NCI-H1436 treated with DMSO at 0.1 percent for 48 hours (cell line): ENCODE data around the gene SLC38A11.

ENCODE experiments used
- DNase-seq: peaks from one replicate; lab custom pipeline; 2025; lab: John Stamatoyannopoulos, UW

The SLC38A11 gene

DNA sequence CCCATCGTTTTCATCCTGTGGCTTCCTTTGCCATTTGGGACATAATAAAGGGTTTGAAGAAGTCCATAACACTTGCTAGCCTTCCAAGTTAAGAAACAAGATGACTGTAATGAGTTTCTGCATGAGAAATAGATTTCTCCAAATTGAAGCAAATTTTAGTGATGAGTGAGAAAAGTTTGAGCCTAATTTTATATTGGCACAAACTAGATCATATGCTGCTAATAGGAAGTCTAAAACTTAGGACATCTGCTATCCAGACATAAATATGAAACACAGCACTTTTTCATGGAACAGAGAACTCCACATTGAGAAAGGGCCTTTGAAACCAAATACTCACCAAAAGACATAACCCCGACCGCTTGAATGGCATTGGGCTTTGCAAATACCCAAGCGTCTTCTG, 39.8 kb downstream of the SLC38A11 start:
- no peak for DNase-seq

DNA sequence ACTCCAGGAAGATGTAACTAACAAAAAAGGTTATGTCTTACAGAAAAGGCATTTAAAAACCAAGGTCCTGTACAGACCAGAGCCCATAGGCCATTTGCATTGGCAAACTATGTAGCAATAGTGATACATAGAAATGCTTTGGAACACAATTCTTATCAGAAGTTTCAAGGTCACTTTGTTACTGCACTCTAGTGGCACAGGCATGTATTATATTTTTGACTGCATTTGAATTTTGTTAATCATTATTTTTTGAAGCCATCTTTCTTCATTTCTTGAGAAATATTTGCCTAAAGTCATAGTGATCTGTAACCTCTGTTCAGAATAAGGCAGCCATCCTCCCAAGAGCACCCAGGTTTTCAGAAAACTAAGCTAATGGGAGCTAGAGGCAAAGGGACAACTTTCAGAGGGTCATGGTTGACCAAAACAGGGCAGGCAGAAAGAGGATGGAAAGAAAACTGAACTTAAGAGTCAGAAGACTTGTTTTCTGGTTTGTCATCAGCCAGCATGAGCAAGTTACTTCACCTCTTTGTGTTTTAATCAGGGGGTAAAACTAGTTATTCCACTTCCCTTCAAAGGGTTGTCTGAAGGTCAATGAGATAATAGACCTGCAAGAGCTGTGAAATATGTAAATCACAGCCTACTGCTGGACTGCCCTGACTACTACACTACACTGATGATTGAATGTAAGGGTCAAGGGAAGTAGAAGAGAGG, 41.5 kb downstream of the SLC38A11 start:
- no peak for DNase-seq

DNA sequence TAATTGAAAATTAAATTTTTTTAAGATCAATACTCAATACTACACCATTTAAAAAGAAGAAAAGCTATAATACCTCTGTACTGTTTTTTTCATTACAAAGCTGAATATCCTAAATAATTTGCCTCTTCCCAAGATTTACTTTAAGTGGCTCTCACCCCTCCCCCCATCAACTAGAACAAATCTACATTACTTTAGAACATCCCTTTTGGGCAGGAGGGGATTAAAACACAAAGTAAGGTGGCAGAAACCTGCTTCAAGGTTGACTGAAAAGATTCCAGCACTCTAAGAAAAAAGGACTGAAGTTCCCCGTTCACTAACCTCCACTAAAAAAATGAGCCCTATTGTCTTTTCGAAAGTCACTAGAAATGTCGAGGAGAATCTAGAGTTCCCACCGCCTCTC, 42.3 kb downstream of the SLC38A11 start:
- no peak for DNase-seq

DNA sequence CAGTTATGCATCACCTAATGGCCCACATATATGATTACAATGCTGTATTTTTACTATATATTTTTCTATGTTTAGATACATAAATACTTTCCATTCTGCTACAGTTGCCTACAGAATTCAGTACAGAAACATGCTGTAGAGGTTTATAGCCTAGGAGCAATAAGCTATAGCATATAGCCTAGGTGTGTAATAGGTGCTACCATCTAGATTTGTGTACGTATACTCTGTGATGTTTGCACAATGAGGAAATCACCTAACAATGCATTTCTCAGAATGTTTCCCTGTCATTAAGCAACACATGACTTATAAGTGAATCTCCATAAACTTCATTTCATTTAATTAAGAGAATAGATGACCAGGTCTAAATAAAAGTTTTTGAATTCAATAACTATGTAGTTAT, 43.5 kb downstream of the SLC38A11 start:
- DNase-seq = no peak

DNA sequence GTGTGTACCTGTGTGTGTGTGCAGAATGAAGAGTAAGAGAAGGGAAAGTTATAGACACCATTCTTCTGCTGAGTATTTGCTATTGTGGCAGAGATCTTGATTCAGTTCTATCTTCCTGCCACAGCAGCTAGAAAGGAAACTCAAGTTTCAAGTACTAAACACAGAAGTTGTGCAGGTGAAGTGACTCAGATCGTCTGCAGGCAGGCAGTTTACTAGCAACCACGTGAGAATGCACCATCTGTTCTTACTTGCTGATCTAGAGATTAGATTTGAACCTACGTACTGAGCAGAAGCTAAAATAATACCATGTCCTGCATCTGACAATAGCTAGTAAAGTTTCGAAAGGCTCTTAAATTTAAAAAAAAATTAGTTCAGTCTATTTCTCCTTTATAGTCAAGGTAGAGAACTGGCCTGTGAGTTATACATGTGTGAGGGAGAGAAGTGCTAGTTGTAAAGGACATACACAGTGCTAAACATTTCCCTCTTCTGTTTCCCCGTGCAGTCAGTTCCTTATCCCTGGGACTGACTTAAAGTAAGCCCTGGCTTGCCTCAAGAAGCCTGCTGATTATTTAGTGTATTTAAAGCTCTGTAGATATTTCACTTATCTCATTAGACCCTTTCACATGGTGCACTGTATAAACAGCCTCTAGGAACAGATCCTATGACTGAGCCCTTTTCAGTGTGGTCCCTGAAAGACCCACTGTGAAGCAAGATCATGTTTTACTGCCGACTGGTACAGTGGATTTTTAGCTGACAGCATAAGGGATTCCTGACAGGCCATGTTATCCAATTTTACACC, 45.0 kb downstream of the SLC38A11 start:
- DNase-seq = peak; percentile 33

DNA sequence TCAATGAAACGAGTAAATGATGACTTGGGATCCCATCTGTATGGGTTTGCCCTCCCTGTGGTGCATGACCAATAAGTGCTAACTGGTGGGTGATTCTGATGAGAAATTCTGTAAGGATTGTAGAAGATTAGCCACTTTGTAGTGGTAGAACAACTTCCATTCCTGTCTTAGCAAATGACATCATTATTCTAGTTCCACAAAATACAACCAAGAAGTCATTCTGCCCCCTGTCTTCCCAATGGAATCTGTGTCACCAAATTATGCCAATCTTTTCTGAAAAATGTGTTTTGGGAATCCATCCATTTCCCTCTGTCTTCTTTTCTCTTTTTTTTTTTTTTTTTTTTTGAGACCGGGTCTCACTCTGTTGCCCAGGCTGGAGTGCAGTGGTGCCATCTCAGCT, 48.4 kb downstream of the SLC38A11 start:
- no peak for DNase-seq

DNA sequence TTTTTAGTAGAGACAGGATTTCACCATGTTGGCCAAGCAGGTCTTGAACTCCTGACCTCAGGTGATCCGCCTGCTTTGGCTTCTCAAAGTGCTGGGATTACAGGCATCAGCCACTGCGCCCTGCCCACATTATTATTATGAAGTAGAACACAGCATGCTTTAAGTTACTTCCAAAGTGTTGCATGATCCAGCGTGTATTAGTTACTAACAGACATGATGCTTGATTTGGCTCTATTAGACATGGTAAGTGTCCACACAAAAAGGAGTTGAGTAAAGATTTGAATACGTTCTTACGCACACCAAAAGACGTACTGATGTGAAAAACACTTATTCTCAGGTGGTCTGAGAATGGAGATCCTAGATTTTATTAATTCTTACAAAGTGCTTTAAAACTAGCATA, 50.0 kb downstream of the SLC38A11 start:
- DNase-seq = no peak

DNA sequence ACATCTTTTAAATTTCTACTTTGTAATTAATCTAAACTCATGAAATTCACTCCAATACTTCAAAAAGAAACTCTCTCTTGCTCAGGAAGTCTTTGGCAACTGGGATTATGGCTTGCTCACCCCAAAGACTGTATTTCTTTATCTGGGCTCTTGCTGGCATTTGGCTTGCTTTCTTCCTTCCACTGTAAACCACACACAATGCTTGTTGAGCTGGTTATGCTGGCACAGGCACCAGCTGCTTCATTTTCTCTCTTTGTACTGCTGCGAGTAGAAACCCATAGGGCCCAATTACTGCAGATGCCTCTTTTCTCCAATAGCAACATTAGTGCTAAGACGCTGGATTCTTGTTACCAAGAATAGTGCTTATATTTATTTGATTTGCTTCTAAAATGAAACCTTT, 51.4 kb downstream of the SLC38A11 start:
- DNase-seq = peak; percentile 75

DNA sequence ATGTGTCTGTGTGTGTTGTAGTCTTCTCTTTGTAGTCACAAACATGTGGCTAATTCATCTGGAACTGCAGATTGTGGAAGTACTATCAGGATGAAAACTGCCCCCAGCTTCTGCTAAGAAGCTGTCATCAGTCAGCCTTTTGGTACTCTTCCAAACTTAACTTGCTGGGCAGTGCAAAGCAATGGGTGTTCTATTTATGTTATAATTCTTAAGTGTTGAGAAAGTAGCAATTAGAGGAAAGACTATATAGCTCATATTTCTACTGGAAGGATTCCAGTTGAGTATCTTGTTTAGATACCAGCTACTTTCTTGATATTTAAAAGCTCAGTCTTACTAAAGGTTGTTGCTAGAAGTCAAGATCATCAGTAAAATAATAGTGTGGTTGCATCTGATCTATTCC, 52.1 kb downstream of the SLC38A11 start:
- peak; percentile 13 for DNase-seq

DNA sequence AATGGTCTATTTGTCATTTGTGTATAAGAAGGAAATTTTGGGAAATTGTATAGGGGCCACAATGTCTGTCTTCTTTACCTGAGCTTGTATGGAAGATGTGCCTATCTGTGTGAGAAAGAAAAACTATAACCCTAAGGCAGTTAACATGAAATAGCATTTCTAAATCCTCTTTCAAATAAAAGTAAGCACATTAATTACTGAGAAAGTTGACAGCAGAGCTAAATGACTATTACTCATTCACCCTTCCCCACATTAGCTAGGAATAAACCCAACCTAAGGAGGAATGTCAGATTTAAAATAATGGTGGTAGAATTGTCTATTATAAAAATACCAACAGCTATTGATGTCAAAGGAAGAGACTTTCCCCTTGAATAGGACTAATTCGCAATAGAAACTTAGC, 56.2 kb downstream of the SLC38A11 start:
- DNase-seq = no peak

DNA sequence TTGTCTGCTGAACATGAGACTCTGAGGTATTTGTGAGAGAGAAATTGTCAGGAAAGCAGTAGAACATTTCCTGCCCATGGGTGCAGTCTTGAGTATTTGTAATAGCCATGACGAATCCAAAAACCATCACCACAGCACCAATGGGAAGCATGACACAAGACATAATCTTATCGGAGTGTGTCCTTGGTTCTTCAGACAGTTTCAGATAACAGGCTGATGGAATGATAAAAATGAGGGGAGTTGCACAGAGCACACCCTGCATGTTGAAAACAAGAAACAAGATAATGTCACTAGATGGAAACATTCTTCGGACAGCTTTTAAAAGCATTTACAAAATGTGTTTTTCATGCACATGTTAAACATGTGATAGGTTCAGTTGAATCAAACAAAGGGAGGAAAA, 56.9 kb downstream of the SLC38A11 start:
- DNase-seq = no peak

DNA sequence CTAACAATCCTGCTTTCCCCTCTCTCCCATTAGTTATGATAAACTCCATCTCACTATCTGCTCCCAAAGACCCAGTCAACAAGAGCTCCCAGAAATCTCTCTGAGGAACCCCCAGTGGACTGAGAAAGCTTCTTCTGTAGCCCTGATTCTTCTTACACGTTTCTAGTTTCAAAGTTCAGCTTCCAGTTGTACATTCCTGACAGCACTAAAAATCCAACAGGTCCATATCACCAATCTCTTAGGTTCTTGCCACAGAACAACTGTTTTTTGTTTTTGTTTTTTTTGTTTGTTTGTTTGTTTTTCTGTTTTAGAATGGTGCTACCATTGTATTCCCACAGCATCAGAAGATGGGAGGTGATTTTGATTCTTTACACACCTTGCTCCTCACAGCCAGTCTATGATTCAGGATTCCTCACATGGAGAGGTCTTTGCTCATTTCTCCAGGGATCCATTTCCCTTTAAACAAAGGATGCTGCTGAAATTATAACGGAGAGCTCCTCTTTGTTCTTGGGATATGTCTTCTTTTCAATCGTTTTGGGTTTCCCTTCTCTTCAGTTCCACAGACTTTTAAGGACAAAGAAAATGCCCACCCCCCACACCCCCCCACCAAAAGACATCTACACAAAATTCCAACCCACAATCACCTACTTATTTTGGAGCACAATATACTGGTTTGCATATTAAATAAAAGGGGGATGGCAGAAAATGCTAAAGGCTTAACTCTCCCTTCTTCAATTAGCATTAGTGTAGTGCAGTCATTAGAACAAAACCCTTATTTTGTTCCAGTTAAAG, 57.7 kb downstream of the SLC38A11 start:
- DNase-seq = no peak

DNA sequence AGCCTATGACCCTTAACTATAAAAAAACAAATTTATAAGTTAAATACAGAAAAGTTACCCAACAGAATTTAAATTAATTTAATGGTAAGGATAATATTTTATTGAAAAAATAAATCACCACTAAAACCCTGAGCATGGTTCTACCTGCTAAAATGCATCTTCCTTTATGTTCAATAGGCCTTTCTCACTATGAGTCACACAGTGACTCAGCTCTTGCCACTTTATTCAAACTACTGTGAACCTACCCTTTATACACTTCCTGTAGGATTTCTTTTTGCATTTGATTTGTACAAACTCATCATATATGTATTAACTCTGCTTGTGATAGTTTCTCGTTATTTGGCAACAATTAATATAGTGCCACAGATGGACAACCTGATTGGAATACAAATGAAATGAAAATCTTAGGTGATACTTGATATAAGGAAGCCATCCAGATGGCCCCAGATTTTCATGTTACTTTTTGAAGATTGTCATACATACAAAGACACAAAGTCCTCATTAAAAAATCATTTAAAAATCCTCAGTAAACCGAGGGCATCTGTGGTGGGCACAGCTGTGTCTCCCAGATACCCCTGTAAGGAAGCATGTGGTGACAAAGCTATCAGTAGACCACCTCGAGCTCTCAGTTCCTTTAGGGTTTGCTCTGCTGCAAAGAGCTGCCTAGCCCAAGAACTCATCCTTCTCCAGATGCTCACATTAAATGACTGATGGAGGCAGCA, 58.5 kb downstream of the SLC38A11 start:
- DNase-seq = peak; percentile 12

DNA sequence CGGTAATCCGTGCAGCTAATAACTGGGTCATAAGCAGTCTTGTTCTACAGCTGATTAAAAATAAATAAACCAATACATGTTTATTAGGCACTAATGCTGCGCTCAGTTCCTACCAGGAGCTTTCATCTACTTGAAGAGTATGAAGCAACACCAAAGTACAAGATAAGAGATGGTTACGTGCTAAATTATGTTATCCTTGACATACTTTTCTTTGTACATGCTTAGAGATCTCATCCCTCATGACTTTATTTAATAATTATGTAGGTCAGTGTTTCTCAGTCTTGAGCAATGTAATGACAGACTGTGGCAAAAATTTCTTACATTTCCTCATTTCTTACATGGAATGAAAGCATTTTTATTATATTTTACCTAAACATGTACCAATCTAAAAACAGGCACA, 59.1 kb downstream of the SLC38A11 start:
- DNase-seq = no peak

DNA sequence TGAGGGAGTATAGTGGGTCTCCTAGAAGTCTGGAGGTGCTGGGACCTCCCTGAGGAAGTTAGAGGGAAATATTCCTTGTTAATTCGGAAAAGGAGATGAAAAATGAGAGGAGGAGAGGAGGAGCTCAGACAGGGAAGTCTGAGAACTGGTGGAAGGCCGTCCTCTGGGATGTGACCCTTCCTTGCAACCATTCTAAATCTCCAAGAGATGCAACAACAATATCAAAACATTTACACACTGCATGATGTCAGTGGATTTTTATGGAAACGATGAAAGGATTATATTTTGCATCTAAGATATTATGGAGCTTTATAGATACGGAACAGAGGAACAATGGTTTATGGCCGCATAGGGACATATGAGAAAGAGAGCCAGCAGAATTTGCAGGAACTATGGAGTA, 63.9 kb downstream of the SLC38A11 start:
- DNase-seq = no peak

DNA sequence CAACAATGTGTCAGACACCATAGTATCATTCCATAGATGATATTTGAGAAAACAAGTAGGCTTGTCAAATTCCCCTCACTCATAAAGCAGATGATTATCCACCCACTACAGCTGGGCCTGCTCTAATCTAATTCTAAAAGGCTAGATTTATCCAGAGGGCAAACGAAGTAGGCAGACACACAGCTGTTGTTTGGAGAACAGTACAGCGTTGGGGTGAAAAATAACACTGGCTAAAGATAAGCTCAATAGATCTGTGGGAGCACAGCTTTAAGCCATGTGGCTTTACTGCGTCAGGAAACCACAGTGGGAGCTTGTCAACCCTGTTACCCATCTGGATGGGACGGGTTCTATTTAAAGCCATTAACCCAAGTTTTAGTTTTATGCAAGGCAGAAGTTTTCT, 64.8 kb downstream of the SLC38A11 start:
- DNase-seq = no peak

DNA sequence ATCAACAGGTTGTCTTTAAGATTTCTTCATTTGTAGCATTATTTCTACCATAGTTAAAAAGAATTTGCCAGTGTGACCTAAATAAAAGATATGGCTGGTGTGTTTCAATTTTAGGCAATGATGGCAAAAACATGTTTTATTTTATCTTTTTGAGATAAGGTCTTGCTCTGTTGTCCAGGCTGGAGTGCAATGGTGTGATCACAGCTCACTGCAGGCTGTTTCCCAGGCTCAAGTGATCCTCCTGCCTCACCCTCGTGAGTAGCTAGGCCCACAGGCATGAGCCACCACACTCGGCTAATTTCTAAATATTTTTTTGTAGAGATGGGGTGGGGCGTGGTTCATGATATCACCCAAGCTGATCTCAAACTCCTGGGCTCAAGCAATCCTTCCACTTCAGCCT, 66.7 kb downstream of the SLC38A11 start:
- DNase-seq = no peak

DNA sequence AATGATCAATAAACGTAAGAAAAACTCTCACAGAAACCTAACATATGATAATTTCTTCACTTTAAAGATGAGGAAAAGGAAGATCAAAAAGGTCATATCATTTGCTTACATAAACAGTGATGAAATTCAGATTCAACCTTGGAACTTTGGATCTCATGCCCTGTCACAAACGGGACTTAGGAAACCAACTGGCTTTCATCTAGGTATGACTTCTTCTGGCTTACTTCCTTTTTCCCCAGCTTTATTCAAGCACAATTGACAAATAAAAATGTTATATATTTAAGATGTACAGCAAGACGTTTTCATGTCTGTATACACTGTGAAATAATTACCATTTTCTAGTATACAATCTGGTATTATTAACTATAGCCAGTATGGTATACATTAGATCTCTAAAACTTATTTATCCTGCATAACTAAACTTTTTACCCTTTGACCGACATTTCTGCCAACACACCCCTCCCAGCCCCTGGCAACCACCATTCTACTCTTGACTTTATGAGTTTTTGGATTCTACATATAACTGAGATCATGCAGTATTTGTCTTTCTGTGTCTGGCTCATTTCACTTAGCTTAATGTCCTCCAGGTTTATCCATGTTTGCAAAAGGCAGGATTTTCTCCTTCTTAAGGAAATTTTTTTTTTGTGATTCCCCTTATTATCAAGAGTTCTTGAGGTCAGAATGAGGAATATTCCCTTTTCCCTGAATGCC, 67.7 kb downstream of the SLC38A11 start:
- DNase-seq = no peak

DNA sequence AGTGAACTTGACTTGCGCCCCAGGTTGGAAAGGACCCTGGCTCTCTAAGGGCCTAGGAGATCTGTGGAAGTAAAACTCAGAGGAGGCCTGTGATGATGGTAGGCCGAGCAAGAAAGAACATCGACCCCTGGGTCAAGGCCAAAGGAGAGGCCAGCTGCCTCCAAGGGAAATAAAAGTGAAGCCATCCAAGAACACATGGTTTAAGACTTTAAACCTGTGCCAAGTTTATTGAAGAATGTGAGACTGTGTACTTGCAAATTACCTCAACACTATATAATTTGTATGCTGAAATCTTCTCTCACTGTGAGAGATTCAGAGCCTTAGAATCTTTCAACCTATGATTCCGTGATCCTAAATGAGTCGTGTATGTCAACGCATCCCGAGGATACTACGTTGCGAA, 73.0 kb downstream of the SLC38A11 start:
- DNase-seq = no peak

DNA sequence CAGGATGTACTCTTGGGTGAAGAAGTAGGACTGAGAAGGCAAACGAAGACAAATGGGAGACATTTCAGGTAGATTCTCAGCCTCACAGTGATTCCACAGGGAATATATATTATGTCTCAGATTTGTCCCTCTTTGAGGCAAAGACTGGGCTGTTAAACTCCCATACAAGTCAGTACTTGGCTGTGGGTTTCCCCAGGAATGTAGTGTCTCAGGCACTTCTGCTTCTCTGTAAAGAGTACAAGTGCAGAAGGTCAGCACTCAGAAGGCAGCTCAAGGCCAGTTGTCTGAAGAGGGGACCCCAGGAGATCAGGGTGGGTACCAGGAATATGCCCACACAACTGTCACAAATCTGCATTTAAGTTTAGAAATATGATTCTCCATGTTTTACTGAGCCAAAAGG, 73.8 kb downstream of the SLC38A11 start:
- DNase-seq = no peak

DNA sequence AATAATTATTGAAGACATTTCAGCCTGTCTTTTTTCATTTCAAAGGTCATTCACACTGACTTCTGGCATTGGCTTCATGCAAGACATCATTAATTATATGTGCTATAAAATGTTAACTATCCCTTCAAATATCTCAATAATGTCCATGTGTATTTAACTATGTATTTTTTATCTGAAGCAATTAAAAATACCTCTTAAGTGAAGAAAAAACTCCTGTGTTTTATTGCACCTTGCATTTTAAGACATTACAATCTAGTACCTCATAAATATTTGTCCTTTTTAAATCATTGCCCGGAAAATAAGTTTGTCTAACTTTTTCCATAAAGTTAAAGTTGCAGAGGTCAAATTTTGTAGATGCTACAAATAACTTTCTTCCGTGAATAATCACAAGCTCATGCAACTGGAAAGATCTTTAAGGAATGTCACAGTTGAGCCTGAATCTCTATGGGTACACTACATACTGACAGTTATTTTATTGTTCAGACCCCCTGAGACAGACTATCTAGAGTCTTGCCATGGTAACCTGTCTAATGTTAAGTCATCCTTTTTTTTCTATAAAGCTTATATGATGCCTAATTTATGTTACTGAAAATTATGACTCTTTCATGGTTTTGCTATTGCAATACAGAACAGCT, 75.3 kb downstream of the SLC38A11 start:
- DNase-seq = no peak
